Measurements from ENCODE around the gene SSBP2. TPM values are rescaled to one million over a fixed set of nuclear protein-coding genes. Genes with fewer than 3 reads are reported as not detected.

The SSBP2 gene
- total and polyA plus RNA-seq, 4 donors = 17.2 to 99.9 (median 27.3) TPM

GRCh38 chr5:81513982-81514381 is 236.9 kb downstream of the SSBP2 start:
- Histone ChIP-seq H3K27me3 (ENCODE audit: control insufficient read depth in 3 of 3, insufficient read depth in 3 of 3, low read length in 2 of 3) (no peaks in the 10 kb centered on the region), H3K36me3 (ENCODE audit: control insufficient read depth in 4 of 4, insufficient read depth in 4 of 4, low read length in 4 of 4) (no peaks in the 10 kb centered on the region), H3K4me3 (no peak overlapping the region), H3K27ac (ENCODE audit: low read depth in 1 of 2, low read length in 1 of 2) (no peak overlapping the region), H3K9ac (ENCODE audit: insufficient read depth in 1 of 2, low read length in 2 of 2) (no peak overlapping the region), H3K4me1 (ENCODE audit: control insufficient read depth in 5 of 5, insufficient read depth in 5 of 5, low read length in 5 of 5) (no peaks in the 10 kb centered on the region), H3K9me3 (ENCODE audit: control insufficient read depth in 4 of 4, insufficient read depth in 3 of 4, low read length in 3 of 4) (no peaks in the 10 kb centered on the region)
- TF ChIP-seq CTCF (IDR thresholded peaks at IDR 0.05; ENCODE audit: control extremely low read depth, extremely low read depth) = no peak
- DNase-seq (peak in 1 of 3 donors; percentile 17), ATAC-seq (ENCODE audit: insufficient read depth, low FRiP score) (no peak)

DNA sequence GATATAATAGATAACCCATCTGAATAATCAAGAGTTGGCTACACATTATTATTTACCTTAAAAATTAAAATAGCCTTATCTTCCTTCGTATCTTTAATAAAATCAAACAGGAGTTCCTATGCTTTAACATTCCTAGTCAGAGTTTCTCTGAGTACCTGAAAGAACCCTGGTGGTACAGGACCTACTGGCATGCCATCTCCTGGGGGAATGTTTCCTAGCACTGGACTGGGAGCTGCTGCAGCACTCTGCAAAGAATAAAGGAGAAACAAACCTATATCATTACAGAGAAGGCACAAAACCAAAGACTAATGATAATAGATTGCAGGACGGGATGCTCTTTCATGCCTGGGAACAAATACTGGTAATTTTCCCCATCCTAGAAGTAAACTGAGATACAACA is 237.4 kb downstream of the SSBP2 start:
- no peak for DNase-seq
- WGBS, 2 donors = 89 to 98% methylated on average over 2 of the region's 2 CpGs
- no peaks in the 10 kb centered on the region for H3K27me3 ChIP-seq (ENCODE audit: control insufficient read depth in 3 of 3, insufficient read depth in 3 of 3, low read length in 2 of 3)
- no peak overlapping the region for H3K27ac ChIP-seq (ENCODE audit: low read depth in 1 of 2, low read length in 1 of 2)
- no peak for TF ChIP-seq CTCF (IDR thresholded peaks at IDR 0.05; ENCODE audit: control extremely low read depth, extremely low read depth)
- H3K36me3 ChIP-seq (ENCODE audit: control insufficient read depth in 4 of 4, insufficient read depth in 4 of 4, low read length in 4 of 4) = no peaks in the 10 kb centered on the region
- no peaks in the 10 kb centered on the region for H3K9me3 ChIP-seq (ENCODE audit: control insufficient read depth in 4 of 4, insufficient read depth in 3 of 4, low read length in 3 of 4)
- no peak for ATAC-seq (ENCODE audit: insufficient read depth, low FRiP score)
- no peak overlapping the region for H3K4me3 ChIP-seq
- H3K4me1 ChIP-seq (ENCODE audit: control insufficient read depth in 5 of 5, insufficient read depth in 5 of 5, low read length in 5 of 5) = no peaks in the 10 kb centered on the region
- no peak overlapping the region for H3K9ac ChIP-seq (ENCODE audit: insufficient read depth in 1 of 2, low read length in 2 of 2)

DNA sequence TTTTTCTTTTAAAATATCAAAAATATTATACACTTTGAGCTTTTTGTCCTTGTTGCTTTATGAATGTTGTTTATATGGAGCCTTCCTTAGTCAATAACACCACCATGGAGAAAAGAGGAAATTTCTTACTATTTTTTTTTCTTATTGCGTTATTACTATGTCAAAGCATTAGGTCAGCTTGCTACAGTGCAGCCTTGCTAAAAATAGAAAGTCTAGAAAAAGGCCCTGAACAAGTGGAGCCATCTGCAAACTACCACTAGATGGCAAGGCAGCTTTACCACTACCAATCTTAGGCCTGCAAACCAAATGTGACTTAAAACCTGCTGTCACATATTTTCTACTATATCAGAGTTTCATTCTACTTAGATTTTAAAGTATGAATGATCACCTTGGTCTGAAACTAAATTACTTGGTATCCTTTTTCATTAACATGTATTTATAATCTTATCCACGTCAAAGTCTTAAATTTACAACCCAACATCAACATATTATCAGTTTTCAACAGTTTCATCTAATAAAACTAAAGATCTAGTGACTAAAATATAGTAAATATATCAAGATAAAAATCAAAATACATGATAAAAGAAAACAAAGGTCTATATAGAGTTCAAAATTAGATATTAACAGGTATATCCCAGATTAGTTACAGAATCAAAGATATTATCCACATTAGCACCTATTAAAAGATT is 243.9 kb downstream of the SSBP2 start:
- ATAC-seq (ENCODE audit: insufficient read depth, low FRiP score) (peak; percentile 98), DNase-seq (peak; percentile 74 to 95 (median 91))
- 23 to 33% methylated on average over 2 of the region's 2 CpGs for WGBS, 2 donors
- peak; percentile 64 for TF ChIP-seq CTCF (IDR thresholded peaks at IDR 0.05; ENCODE audit: control extremely low read depth, extremely low read depth)
- Histone ChIP-seq H3K27me3 (ENCODE audit: control insufficient read depth in 3 of 3, insufficient read depth in 3 of 3, low read length in 2 of 3) (no peaks in the 10 kb centered on the region), H3K4me1 (ENCODE audit: control insufficient read depth in 5 of 5, insufficient read depth in 5 of 5, low read length in 5 of 5) (peaks cover 0 to 5% (median 0%) of the 10 kb centered on the region in 5 donors), H3K9ac (ENCODE audit: insufficient read depth in 1 of 2, low read length in 2 of 2) (no peak overlapping the region), H3K36me3 (ENCODE audit: control insufficient read depth in 4 of 4, insufficient read depth in 4 of 4, low read length in 4 of 4) (no peaks in the 10 kb centered on the region), H3K4me3 (no peak overlapping the region), H3K9me3 (ENCODE audit: control insufficient read depth in 4 of 4, insufficient read depth in 3 of 4, low read length in 3 of 4) (no peaks in the 10 kb centered on the region), H3K27ac (ENCODE audit: low read depth in 1 of 2, low read length in 1 of 2) (no peak overlapping the region)

GRCh38 chr5:81506378-81506777 is 244.5 kb downstream of the SSBP2 start:
- Histone ChIP-seq H3K4me1 (ENCODE audit: control insufficient read depth in 5 of 5, insufficient read depth in 5 of 5, low read length in 5 of 5) (peaks cover 0 to 5% (median 0%) of the 10 kb centered on the region in 5 donors), H3K9me3 (ENCODE audit: control insufficient read depth in 4 of 4, insufficient read depth in 3 of 4, low read length in 3 of 4) (no peaks in the 10 kb centered on the region), H3K4me3 (no peak overlapping the region), H3K27me3 (ENCODE audit: control insufficient read depth in 3 of 3, insufficient read depth in 3 of 3, low read length in 2 of 3) (no peaks in the 10 kb centered on the region), H3K9ac (ENCODE audit: insufficient read depth in 1 of 2, low read length in 2 of 2) (peak overlapping the region in 1 of 2 donors; percentile 56), H3K36me3 (ENCODE audit: control insufficient read depth in 4 of 4, insufficient read depth in 4 of 4, low read length in 4 of 4) (no peaks in the 10 kb centered on the region), H3K27ac (ENCODE audit: low read depth in 1 of 2, low read length in 1 of 2) (no peak overlapping the region)
- no peak for ATAC-seq (ENCODE audit: insufficient read depth, low FRiP score)
- no peak for TF ChIP-seq CTCF (IDR thresholded peaks at IDR 0.05; ENCODE audit: control extremely low read depth, extremely low read depth)
- peak in 1 of 3 donors; percentile 21 for DNase-seq
- WGBS, 2 donors = 9 to 22% methylated on average over 1 of the region's 1 CpG

Measured in lung (tissue), 12 donors.